RKO (cell line): ENCODE measurements around the gene RBFA.

Experiments
- DNase-seq: peaks from one replicate; pipeline ENCODE4 v3.0.0-alpha.2; 2016; ENCODE audit warnings: low spot score

RBFA gene

GRCh38 chr18:80074697-80075096, 40.5 kb downstream of the RBFA start:
- no peak for DNase-seq

DNA sequence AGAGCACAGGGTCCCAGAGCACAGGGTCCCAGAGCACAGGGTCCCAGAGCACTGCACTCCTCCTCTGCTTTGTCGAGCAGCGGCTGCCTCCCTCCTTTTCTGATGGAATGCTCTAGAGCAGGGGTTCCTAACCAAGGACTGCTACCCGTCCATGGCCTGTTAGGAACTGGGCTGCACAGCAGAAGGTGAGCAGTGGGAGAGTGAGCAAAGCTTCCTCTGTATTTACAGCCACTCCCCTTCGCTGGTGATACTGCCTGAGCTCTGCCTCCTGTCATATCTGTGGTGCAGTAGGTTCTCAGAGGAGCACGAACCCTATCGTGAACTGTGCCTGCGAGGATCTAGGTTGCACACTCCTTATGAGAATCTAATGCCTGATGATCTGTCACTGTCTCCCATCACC, 41.7 kb downstream of the RBFA start:
- DNase-seq: no peak

GRCh38 chr18:80076379-80076778, 42.1 kb downstream of the RBFA start:
- no peak for DNase-seq

DNA sequence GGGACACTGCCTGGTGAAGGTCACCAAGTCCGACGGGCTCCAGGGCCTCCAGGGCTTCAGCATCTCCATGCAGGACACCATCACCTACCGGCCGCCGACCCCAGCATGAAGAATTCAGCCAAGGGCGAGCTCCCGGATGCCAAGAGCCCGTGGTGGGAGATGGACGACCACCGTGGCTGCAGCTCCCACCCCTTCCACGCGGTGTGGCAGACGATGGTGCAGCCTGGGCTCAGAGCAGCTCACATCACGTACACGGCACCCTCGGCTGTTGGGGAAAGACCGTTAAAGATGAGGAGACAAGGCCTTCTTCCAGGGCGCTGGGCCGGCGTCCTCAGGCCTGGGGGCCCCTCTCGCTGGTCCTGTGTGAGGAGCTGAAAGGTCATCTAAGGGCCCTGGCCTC, 43.6 kb downstream of the RBFA start:
- DNase-seq: no peak
